Adipose tissue (tissue), 3 donors: Measurements from ENCODE around the gene POLR2H. TPM values are rescaled to one million over a fixed set of nuclear protein-coding genes. Genes with fewer than 3 reads are reported as not detected.

ENCODE experiments used
- H3K27ac ChIP-seq: one replicate; pipeline ENCODE4 v1.5.1; 2013; ENCODE audit warnings: low read depth, low read length
- WGBS, 3 donors: extraction: QIAGEN DNeasy Blood & Tissue Kit; methylation state at CpG; one replicate each; pipeline ENCODE4 v1.1.7; 2013; 5-methylcytosine and 5-hydroxymethylcytosine counted together
- polyA plus RNA-seq, 3 donors: library from polyadenylated mRNA; stranded (reverse); fragments of 200-250 nt; gene quantifications; one replicate each; pipeline ENCODE4 v1.2.3, GENCODE V29; 2013
- donor health status: healthy with polysubstance abuse.
- donor health status: Bipolar disorder and iron deficiency.
- donor health status: healthy.

POLR2H gene
- polyA plus RNA-seq, result 10 to 100 TPM; 55.7 to 89.0 (median 61.4) TPM

DNA sequence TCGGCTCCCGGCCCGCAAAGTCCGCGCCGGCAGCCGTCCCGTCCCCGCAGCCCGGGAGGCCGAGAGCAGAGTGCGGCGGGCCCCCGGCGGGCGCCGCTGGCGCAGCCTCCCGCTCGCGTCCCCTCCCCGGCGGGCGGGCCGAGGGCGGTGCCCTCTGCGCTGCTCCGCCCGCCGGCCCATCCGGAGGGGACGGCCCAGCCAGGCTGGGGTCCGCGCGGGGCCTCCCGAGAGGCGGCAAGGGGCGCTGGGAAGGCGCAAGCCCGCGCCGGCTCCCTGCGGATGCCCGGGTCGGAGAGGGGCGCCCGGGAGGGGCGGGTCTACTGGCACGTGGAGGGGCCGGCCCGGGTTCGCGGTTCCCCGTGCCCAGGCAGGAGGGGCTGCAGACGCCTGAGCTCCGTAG is at the start of gene POLR2H, which contains the start of gene CLCN2:
Gene POLR2H, plus strand, starts transcription at position 179 of the 400 bp plus-strand sequence. CDS start 1,783 bp downstream, outside the sequence.
Gene CLCN2, minus strand, starts transcription at position 74 of the 400 bp plus-strand sequence. CDS start 126 bp downstream, outside the sequence.
- 0% methylated on average over 7 to 56 of the region's 56 CpGs for WGBS, 3 donors
- peak within 1 kb of the TSS; percentile 60 for H3K27ac ChIP-seq

GRCh38 chr3:184314363-184314699 is 47.2 kb upstream of the POLR2H start, which contains the start of gene EIF4G1:
EIF4G1 (plus strand) TSS chr3:184314606; CDS start chr3:184315797, 1,191 bp downstream.
- 0% methylated on average over 27 to 40 of the region's 40 CpGs for WGBS, 3 donors
- H3K27ac ChIP-seq, result peak within 1 kb of the TSS; percentile 98

- peak overlapping the region; percentile 98 for H3K27ac ChIP-seq
- WGBS, 3 donors, result 1 to 2% (median 1%) methylated on average over 40 to 86 of the region's 89 CpGs
Measured at GRCh38 chr3:184314700-184315542, 46.6 kb upstream of the POLR2H start.

GRCh38 chr3:184315543-184315867 is 46.0 kb upstream of the POLR2H start:
- peak overlapping the region; percentile 43 for H3K27ac ChIP-seq
- 6 to 15% (median 9%) methylated on average over 6 of the region's 6 CpGs for WGBS, 3 donors

GRCh38 chr3:184315871-184316661 is 45.4 kb upstream of the POLR2H start:
- peak overlapping the region; percentile 43 for H3K27ac ChIP-seq
- WGBS, 3 donors, result 16 to 48% (median 41%) methylated on average over 15 to 16 of the region's 16 CpGs

DNA sequence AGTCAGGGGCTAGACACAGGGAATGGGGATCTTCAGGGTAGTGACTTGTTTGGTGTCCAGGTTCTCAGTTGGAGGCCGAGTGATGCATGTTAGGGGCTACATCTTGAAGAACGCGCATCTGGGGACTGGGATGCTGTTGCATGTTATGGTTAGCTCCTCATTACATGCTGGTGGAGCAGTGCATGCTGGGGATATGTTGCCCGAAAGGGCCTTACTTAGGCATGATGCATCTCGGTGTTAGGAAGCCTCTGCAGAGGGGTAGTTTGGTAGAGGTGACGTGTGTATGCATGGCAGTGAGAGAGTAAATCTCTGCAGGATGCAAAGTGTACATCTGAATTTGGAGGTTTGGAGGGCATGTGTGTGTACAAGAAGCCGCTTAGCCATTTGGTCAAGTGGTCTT is 44.7 kb upstream of the POLR2H start:
- WGBS, 3 donors, result 55 to 84% (median 78%) methylated on average over 7 of the region's 7 CpGs
- no peak overlapping the region for H3K27ac ChIP-seq

DNA sequence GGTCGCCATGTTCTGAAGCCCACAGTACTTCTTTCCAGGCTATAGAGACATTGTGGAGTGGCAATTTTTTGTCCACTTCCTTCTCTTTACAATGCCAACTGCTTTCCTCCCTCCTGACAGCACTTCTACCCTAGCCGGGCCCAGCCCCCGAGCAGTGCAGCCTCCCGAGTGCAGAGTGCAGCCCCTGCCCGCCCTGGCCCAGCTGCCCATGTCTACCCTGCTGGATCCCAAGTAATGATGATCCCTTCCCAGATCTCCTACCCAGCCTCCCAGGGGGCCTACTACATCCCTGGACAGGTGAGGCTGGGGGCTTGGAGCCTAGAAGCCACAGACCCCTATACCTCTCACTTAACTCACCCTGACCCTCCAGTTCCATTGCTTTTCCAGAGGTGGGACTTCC is 44.3 kb upstream of the POLR2H start:
- 49 to 65% (median 51%) methylated on average over 5 of the region's 5 CpGs for WGBS, 3 donors
- no peak overlapping the region for H3K27ac ChIP-seq

- 3 to 12% (median 8%) methylated on average over 3 to 4 of the region's 4 CpGs for WGBS, 3 donors
- peak overlapping the region; percentile 45 for H3K27ac ChIP-seq
Measured at GRCh38 chr3:184320104-184320445, 41.4 kb upstream of the POLR2H start.

- H3K27ac ChIP-seq, result no peak overlapping the region
- WGBS, 3 donors, result 75 to 89% (median 76%) methylated on average over 5 of the region's 5 CpGs
Measured at GRCh38 chr3:184321666-184322065, 39.8 kb upstream of the POLR2H start.

GRCh38 chr3:184322731-184323487 is 38.6 kb upstream of the POLR2H start:
- 75 to 85% (median 76%) methylated on average over 20 of the region's 20 CpGs for WGBS, 3 donors

DNA sequence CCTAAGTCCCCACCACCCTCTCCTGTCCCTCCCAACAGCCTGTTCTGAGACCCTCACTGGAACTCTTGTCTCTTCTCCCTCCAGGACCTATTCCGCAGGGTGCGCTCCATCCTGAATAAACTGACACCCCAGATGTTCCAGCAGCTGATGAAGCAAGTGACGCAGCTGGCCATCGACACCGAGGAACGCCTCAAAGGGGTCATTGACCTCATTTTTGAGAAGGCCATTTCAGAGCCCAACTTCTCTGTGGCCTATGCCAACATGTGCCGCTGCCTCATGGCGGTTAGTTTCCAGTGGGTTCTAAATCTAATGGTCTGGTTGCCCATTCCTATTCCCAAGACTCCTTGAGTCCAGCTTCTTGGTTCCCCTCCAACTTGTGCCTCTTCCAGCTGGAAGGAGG is 37.8 kb upstream of the POLR2H start:
- no peak overlapping the region for H3K27ac ChIP-seq
- WGBS, 3 donors, result 72 to 87% (median 84%) methylated on average over 8 of the region's 8 CpGs

More at GRCh38 chr3:184322731-184323487, 38.6 kb upstream of the POLR2H start:
- H3K27ac ChIP-seq, result no peak overlapping the region

GRCh38 chr3:184325269-184325668 is 36.2 kb upstream of the POLR2H start:
- WGBS, 3 donors, result 87 to 89% (median 88%) methylated on average over 13 of the region's 13 CpGs
- H3K27ac ChIP-seq, result no peak overlapping the region

GRCh38 chr3:184325715-184326369 is 35.7 kb upstream of the POLR2H start:
- 73 to 82% (median 74%) methylated on average over 6 of the region's 6 CpGs for WGBS, 3 donors
- H3K27ac ChIP-seq, result no peak overlapping the region

DNA sequence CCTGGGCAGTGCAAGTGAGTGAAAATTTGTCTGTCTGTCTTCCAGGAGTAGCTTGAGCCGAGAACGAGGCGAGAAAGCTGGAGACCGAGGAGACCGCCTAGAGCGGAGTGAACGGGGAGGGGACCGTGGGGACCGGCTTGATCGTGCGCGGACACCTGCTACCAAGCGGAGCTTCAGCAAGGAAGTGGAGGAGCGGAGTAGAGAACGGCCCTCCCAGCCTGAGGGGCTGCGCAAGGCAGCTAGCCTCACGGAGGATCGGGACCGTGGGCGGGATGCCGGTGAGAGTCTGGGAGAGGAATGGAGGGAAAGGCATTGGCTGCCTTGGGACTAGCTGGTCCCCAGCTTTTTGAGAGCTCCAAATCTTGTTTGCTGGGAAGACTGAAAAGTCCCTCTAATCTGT is 34.3 kb upstream of the POLR2H start:
- H3K27ac ChIP-seq, result no peak overlapping the region
- 95% methylated on average over 21 of the region's 21 CpGs for WGBS, 3 donors

- H3K27ac ChIP-seq, result no peak overlapping the region
- WGBS, 3 donors, result 43 to 71% (median 59%) methylated on average over 3 of the region's 3 CpGs
Measured at GRCh38 chr3:184328516-184328915, 33.0 kb upstream of the POLR2H start.

GRCh38 chr3:184332370-184333090 is 29.0 kb upstream of the POLR2H start:
- WGBS, 3 donors, result 63 to 79% (median 63%) methylated on average over 10 of the region's 10 CpGs
- no peak overlapping the region for H3K27ac ChIP-seq

GRCh38 chr3:184333190-184333589 is 28.3 kb upstream of the POLR2H start:
- 78 to 86% (median 86%) methylated on average over 6 of the region's 6 CpGs for WGBS, 3 donors
- no peak overlapping the region for H3K27ac ChIP-seq

DNA sequence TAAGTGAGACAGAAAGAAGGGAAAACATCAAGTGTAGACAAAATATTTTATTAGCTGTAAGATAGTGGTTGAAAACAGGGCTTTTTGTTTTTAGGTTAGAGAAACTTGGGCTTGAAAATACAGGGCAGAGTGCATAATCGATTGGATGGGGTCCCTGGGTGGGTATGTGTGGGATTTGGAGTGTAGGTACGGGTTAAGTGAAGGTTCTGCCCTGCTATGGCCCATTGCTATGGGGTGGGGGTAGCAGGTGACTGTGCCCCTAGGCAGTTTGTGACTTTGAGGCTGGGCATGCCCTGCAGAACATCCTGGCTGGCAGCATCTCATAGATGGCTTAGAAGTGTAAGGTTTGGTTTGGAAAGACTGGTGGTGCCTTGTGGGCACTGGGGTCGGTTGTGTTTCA is 27.8 kb upstream of the POLR2H start:
- 80 to 84% (median 83%) methylated on average over 3 of the region's 3 CpGs for WGBS, 3 donors
- H3K27ac ChIP-seq, result no peak overlapping the region
